HG02571 (cell line): Measurements from ENCODE around the gene DDX21.
"Not testable (repeated sequence)": the region's sequence is repeated elsewhere in the genome, so short reads cannot be mapped to it uniquely, and the experiment has no call there.

ENCODE experiments used
- ATAC-seq: cut with Tn5 transposase; IDR thresholded peaks from one replicate; pipeline ENCODE4 v1.9.1; 2021; ENCODE audit warnings: mild to moderate bottlenecking, moderate library complexity; ENCODE audit not compliant: unreplicated experiment

Gene DDX21

GRCh38 chr10:68955832-68956532 is at the start of gene DDX21:
TSS of gene DDX21 (plus strand) at chr10:68956170. CDS start at chr10:68956226, 56 bp downstream.
- peak; percentile 83 for ATAC-seq

GRCh38 chr10:68924593-68924992 is 31.4 kb upstream of the DDX21 start:
- no peak for ATAC-seq

- no peak for ATAC-seq
Observed at GRCh38 chr10:68925489-68925888, 30.5 kb upstream of the DDX21 start.

GRCh38 chr10:68929157-68929556 is 26.8 kb upstream of the DDX21 start:
- ATAC-seq: not testable (repeated sequence)

GRCh38 chr10:68929888-68930287 is 26.1 kb upstream of the DDX21 start:
- not testable (repeated sequence) for ATAC-seq

- not testable (repeated sequence) for ATAC-seq
Observed at GRCh38 chr10:68932860-68933259, 23.1 kb upstream of the DDX21 start.

- ATAC-seq: no peak
Observed at GRCh38 chr10:68934994-68935393, 21.0 kb upstream of the DDX21 start.

GRCh38 chr10:68938117-68938516 is 17.9 kb upstream of the DDX21 start:
- ATAC-seq: no peak

GRCh38 chr10:68938884-68939283 is 17.1 kb upstream of the DDX21 start:
- ATAC-seq: no peak

GRCh38 chr10:68940917-68941316 is 15.1 kb upstream of the DDX21 start:
- ATAC-seq: not testable (repeated sequence)

GRCh38 chr10:68950598-68950997 is 5.4 kb upstream of the DDX21 start:
- ATAC-seq: no peak

GRCh38 chr10:68954904-68955303 is 1.1 kb upstream of the DDX21 start:
- no peak for ATAC-seq

GRCh38 chr10:68955355-68955831 is 577 bp upstream of the DDX21 start:
- no peak for ATAC-seq

- ATAC-seq: no peak
Observed at GRCh38 chr10:68957284-68957615, 1.3 kb downstream of the DDX21 start.

GRCh38 chr10:68957654-68958053 is 1.7 kb downstream of the DDX21 start:
- ATAC-seq: no peak

GRCh38 chr10:68959695-68960527 is 3.9 kb downstream of the DDX21 start:
- no peak for ATAC-seq

GRCh38 chr10:68963151-68963550 is 7.2 kb downstream of the DDX21 start:
- ATAC-seq: no peak

- ATAC-seq: no peak
Observed at GRCh38 chr10:68973975-68974374, 18.0 kb downstream of the DDX21 start.

- ATAC-seq: not testable (repeated sequence)
Observed at GRCh38 chr10:68975936-68976473, 20.0 kb downstream of the DDX21 start.

- ATAC-seq: not testable (repeated sequence)
Observed at GRCh38 chr10:68979738-68980137, 23.8 kb downstream of the DDX21 start.

GRCh38 chr10:68981074-68981473 is 25.1 kb downstream of the DDX21 start:
- no peak for ATAC-seq

- ATAC-seq: no peak
Observed at GRCh38 chr10:68982389-68982788, 26.4 kb downstream of the DDX21 start.
